ENCODE measurements around the gene COL18A1.
"Not testable (repeated sequence)": the region's sequence is repeated elsewhere in the genome, so short reads cannot be mapped to it uniquely, and the experiment has no call there.

COL18A1 gene

GRCh38 chr21:45404730-45405270, at the start of gene COL18A1:
Gene COL18A1 (plus strand): TSS chr21:45405165. CDS start chr21:45405231, 66 bp downstream.
- H3K4me3 Mint-ChIP-seq = peak within 1 kb of the TSS; percentile 75 to 86
- ATAC-seq (replicated peaks) (peak; percentile 62 to 68), DNase-seq (no peak)
- H3K27me3 Mint-ChIP-seq = peaks cover 67 to 85% of the 10 kb centered on the region in 2 donors
- peaks cover 9 to 20% of the 10 kb centered on the region in 2 donors for H3K4me1 Mint-ChIP-seq
- H3K36me3 Mint-ChIP-seq = peaks cover 6 to 12% of the 10 kb centered on the region in 2 donors
- peaks cover 7% of the 10 kb centered on the region in 2 donors for H3K9me3 Mint-ChIP-seq
- H3K27ac Mint-ChIP-seq = peak within 1 kb of the TSS; percentile 57

GRCh38 chr21:45355573-45355972, 49.4 kb upstream of the COL18A1 start:
- Mint-ChIP-seq H3K4me1 (peaks cover 0 to 7% of the 10 kb centered on the region in 2 donors), H3K4me3 (no peak overlapping the region), H3K36me3 (no peaks in the 10 kb centered on the region)

GRCh38 chr21:45356251-45356650, 48.7 kb upstream of the COL18A1 start:
- H3K4me3 Mint-ChIP-seq = no peak overlapping the region
- no peak overlapping the region for H3K27ac Mint-ChIP-seq
- no peaks in the 10 kb centered on the region for H3K9me3 Mint-ChIP-seq
- no peak for ATAC-seq (replicated peaks)
- no peaks in the 10 kb centered on the region for H3K36me3 Mint-ChIP-seq
- peaks cover 0 to 7% of the 10 kb centered on the region in 2 donors for H3K4me1 Mint-ChIP-seq
- DNase-seq = no peak
- H3K27me3 Mint-ChIP-seq = peaks cover 36 to 45% of the 10 kb centered on the region in 2 donors

More at GRCh38 chr21:45355573-45355972, 49.4 kb upstream of the COL18A1 start:
- Mint-ChIP-seq H3K27ac (no peak overlapping the region), H3K9me3 (peaks cover 0 to under 1% of the 10 kb centered on the region in 2 donors), H3K27me3 (peaks cover 36 to 45% of the 10 kb centered on the region in 2 donors)
- DNase-seq (no peak), ATAC-seq (replicated peaks) (no peak)

- Mint-ChIP-seq H3K36me3 (no peaks in the 10 kb centered on the region), H3K27ac (no peak overlapping the region), H3K27me3 (peaks cover 33 to 45% of the 10 kb centered on the region in 2 donors), H3K9me3 (no peaks in the 10 kb centered on the region), H3K4me1 (peaks cover 0 to 7% of the 10 kb centered on the region in 2 donors), H3K4me3 (no peak overlapping the region)
- DNase-seq = no peak
- no peak for ATAC-seq (replicated peaks)
Measured at GRCh38 chr21:45356653-45357435, 48.1 kb upstream of the COL18A1 start.

- ATAC-seq (replicated peaks) (no peak), DNase-seq (no peak)
- H3K36me3 Mint-ChIP-seq = no peaks in the 10 kb centered on the region
- no peaks in the 10 kb centered on the region for H3K9me3 Mint-ChIP-seq
- no peak overlapping the region for H3K4me3 Mint-ChIP-seq
- H3K4me1 Mint-ChIP-seq = peaks cover 0 to 7% of the 10 kb centered on the region in 2 donors
- peaks cover 26 to 45% of the 10 kb centered on the region in 2 donors for H3K27me3 Mint-ChIP-seq
- H3K27ac Mint-ChIP-seq = no peak overlapping the region
Measured at GRCh38 chr21:45357436-45358260, 47.3 kb upstream of the COL18A1 start.

- H3K4me3 Mint-ChIP-seq = no peak overlapping the region
Measured at GRCh38 chr21:45358261-45358670, 46.7 kb upstream of the COL18A1 start.

GRCh38 chr21:45358711-45359310, 46.2 kb upstream of the COL18A1 start:
- Mint-ChIP-seq H3K36me3 (no peaks in the 10 kb centered on the region), H3K27me3 (peaks cover 28 to 38% of the 10 kb centered on the region in 2 donors), H3K4me3 (no peak overlapping the region), H3K9me3 (no peaks in the 10 kb centered on the region), H3K4me1 (peaks cover 2 to 7% of the 10 kb centered on the region in 2 donors), H3K27ac (no peak overlapping the region)
- no peak for ATAC-seq (replicated peaks)
- no peak for DNase-seq

More at GRCh38 chr21:45358261-45358670, 46.7 kb upstream of the COL18A1 start:
- DNase-seq = no peak
- Mint-ChIP-seq H3K9me3 (no peaks in the 10 kb centered on the region), H3K4me1 (peaks cover 0 to 7% of the 10 kb centered on the region in 2 donors), H3K27ac (no peak overlapping the region), H3K36me3 (no peaks in the 10 kb centered on the region), H3K27me3 (peaks cover 26 to 41% of the 10 kb centered on the region in 2 donors)
- no peak for ATAC-seq (replicated peaks)

- ATAC-seq (replicated peaks) (no peak), DNase-seq (no peak)
- Mint-ChIP-seq H3K27ac (no peak overlapping the region), H3K27me3 (peaks cover 34 to 40% of the 10 kb centered on the region in 2 donors), H3K36me3 (no peaks in the 10 kb centered on the region), H3K9me3 (no peaks in the 10 kb centered on the region), H3K4me1 (peaks cover 8 to 13% of the 10 kb centered on the region in 2 donors), H3K4me3 (no peak overlapping the region)
Measured at GRCh38 chr21:45359451-45360217, 45.3 kb upstream of the COL18A1 start.

- Mint-ChIP-seq H3K9me3 (no peaks in the 10 kb centered on the region), H3K4me1 (peaks cover 6 to 8% of the 10 kb centered on the region in 2 donors), H3K27me3 (peaks cover 19 to 24% of the 10 kb centered on the region in 2 donors), H3K27ac (no peak overlapping the region), H3K4me3 (no peak overlapping the region), H3K36me3 (no peaks in the 10 kb centered on the region)
- ATAC-seq (replicated peaks) (no peak), DNase-seq (no peak)
Measured at GRCh38 chr21:45361033-45361997, 43.6 kb upstream of the COL18A1 start.

- ATAC-seq (replicated peaks) (no peak), DNase-seq (no peak)
- Mint-ChIP-seq H3K36me3 (no peaks in the 10 kb centered on the region), H3K4me3 (no peak overlapping the region), H3K27ac (no peak overlapping the region), H3K27me3 (peaks cover 10 to 20% of the 10 kb centered on the region in 2 donors), H3K4me1 (peaks cover 6 to 8% of the 10 kb centered on the region in 2 donors), H3K9me3 (no peaks in the 10 kb centered on the region)
Measured at GRCh38 chr21:45362077-45362747, 42.8 kb upstream of the COL18A1 start.

GRCh38 chr21:45362748-45363145, 42.2 kb upstream of the COL18A1 start:
- Mint-ChIP-seq H3K4me3 (no peak overlapping the region), H3K36me3 (no peaks in the 10 kb centered on the region), H3K4me1 (peaks cover 6 to 8% of the 10 kb centered on the region in 2 donors), H3K27ac (no peak overlapping the region), H3K27me3 (peaks cover 8 to 20% of the 10 kb centered on the region in 2 donors), H3K9me3 (no peaks in the 10 kb centered on the region)
- DNase-seq (no peak), ATAC-seq (replicated peaks) (no peak)

GRCh38 chr21:45363272-45363671, 41.7 kb upstream of the COL18A1 start:
- H3K36me3 Mint-ChIP-seq; H3K9me3 Mint-ChIP-seq; H3K4me3 Mint-ChIP-seq; ATAC-seq (replicated peaks); H3K4me1 Mint-ChIP-seq; H3K27ac Mint-ChIP-seq; DNase-seq: not testable (repeated sequence)
- peaks cover 8 to 17% of the 10 kb centered on the region in 2 donors for H3K27me3 Mint-ChIP-seq

All from stimulated activated naive B cell treated with anti-CD40 and anti-IgM and Interleukin-4, amounts not matched to agents 10 μg/mL and 1 μg/mL and 100 μg/mL, for 72 hours (primary cell).